GM23338 (cell line): ENCODE results near the gene MRPL34.

Experiments
- CREB1 ChIP-seq: fragments of 250-450 bp; sonication (Bioruptor Pico); IDR thresholded peaks from 2 replicates; pipeline ENCODE4 v1.5.0; 2020; ENCODE audit warnings: low read depth, mild to moderate bottlenecking, moderate library complexity
- CTCF ChIP-seq, 2 experiments: fragments of 200-600 bp in 1 of 2; sonication (generic) in 1 of 2; conservative IDR thresholded peaks; 2 replicates each; pipeline versions ENCODE4 v1.5.1 to v1.6.1; 2016 to 2017; ENCODE audit warnings: antibody characterized with exemption in 2 of 2, low read depth in 2 of 2, mild to moderate bottlenecking in 2 of 2, moderate library complexity in 1 of 2
- EZH2 ChIP-seq: fragments of 200-600 bp; sonication (generic); IDR thresholded peaks from one replicate; pipeline ENCODE4 v1.8.0; 2017; ENCODE audit warnings: antibody characterized with exemption, mild to moderate bottlenecking, low read depth; ENCODE audit not compliant: unreplicated experiment
- EZH2phosphoT487 ChIP-seq: fragments of 200-600 bp; sonication (generic); IDR thresholded peaks from one replicate; pipeline ENCODE4 v1.8.1; 2018; ENCODE audit warnings: antibody characterized with exemption; ENCODE audit not compliant: unreplicated experiment
- POLR2AphosphoS5 ChIP-seq: IDR thresholded peaks from 2 replicates; pipeline ENCODE4 v1.6.1; 2016; ENCODE audit warnings: antibody characterized with exemption, low read depth
- REST ChIP-seq: IDR thresholded peaks from one replicate; pipeline ENCODE4 v1.6.1; 2018; ENCODE audit warnings: antibody characterized with exemption; ENCODE audit not compliant: unreplicated experiment
- ZNF331 ChIP-seq: fragments of 250-450 bp; sonication (Bioruptor Pico); IDR thresholded peaks from 2 replicates; pipeline ENCODE4 v1.5.0; 2020; ENCODE audit warnings: low read depth, mild to moderate bottlenecking, moderate library complexity

- TF ChIP-seq CTCF (conservative IDR thresholded peaks at IDR 0.05; ENCODE audit: low read depth in 2 of 2) (no peak), EZH2phosphoT487 (no peak), ZNF331 (CRISPR knock-in tag) (no peak), REST (no peak), EZH2 (no peak), POLR2AphosphoS5 (no peak), CREB1 (CRISPR knock-in tag) (no peak)
These were observed 32.9 kb downstream of the MRPL34 start for GRCh38 chr19:17338433-17339078.
